A673 (cell line): ENCODE data around the gene DIP2C.

Experiments
- EZH2 ChIP-seq: fragments of 200-600 bp; sonication (generic); IDR thresholded peaks from 2 replicates; pipeline ENCODE4 v1.6.1; 2017; ENCODE audit warnings: borderline replicate concordance, low read depth, mild to moderate bottlenecking, mixed read lengths, antibody characterized with exemption, low read length; ENCODE audit not compliant: poor library complexity, severe bottlenecking
- TF ChIP-seq, protein P1 (sequence below): fragments of 300-800, 200-600 bp; sonication (generic); conservative IDR thresholded peaks from 2 replicates; pipeline ENCODE4 v1.5.1; 2017; ENCODE audit warnings: low read depth, mild to moderate bottlenecking, antibody characterized with exemption, low read length, moderate library complexity, mixed read lengths

DNA sequence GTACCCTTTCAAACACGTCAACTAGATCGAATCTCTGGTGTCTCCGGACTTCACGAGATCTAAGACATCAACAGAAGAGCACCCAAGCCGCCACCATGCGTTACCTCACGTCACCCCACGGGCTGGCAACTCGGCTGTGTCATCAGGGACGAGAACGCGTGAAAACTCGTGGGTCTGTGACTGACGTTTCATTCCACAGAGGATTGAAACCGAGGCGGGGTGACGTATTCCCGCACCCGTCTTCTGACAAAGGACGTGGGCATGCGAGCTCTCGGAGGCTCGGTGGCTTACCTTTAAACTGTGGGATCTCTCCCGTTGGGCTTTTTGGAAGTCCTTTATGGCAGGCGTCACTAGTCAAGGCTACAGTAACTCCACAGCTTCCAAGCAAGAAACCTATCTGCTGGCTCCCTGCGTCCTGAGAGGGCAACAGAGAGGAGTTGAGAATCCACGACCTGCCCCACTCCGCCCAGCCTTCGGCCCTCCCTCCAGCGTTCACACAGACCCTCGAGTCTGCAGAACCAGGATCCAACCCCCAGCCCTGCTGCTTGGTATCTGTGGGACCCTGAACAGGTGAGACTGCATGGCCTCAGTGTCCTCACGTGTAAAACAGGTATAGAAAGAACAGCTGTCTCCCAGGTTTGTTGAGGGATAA lies 298.9 kb downstream of the DIP2C start:
- TF ChIP-seq, protein P1, sequence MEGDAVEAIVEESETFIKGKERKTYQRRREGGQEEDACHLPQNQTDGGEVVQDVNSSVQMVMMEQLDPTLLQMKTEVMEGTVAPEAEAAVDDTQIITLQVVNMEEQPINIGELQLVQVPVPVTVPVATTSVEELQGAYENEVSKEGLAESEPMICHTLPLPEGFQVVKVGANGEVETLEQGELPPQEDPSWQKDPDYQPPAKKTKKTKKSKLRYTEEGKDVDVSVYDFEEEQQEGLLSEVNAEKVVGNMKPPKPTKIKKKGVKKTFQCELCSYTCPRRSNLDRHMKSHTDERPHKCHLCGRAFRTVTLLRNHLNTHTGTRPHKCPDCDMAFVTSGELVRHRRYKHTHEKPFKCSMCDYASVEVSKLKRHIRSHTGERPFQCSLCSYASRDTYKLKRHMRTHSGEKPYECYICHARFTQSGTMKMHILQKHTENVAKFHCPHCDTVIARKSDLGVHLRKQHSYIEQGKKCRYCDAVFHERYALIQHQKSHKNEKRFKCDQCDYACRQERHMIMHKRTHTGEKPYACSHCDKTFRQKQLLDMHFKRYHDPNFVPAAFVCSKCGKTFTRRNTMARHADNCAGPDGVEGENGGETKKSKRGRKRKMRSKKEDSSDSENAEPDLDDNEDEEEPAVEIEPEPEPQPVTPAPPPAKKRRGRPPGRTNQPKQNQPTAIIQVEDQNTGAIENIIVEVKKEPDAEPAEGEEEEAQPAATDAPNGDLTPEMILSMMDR: no peak
- TF ChIP-seq EZH2: no peak
